Measurements from ENCODE around the gene CHERP.

Gene CHERP

GRCh38 chr19:16509141-16510061 is 32.8 kb downstream of the CHERP start:
- TF ChIP-seq GATA3 (IDR thresholded peaks at IDR 0.05; ENCODE audit: low read depth, low read length) (no peak), GATA2 (IDR thresholded peaks at IDR 0.05; ENCODE audit: low read depth, low read length) (no peak)

GRCh38 chr19:16508546-16508945 is 33.7 kb downstream of the CHERP start:
- TF ChIP-seq GATA2 (IDR thresholded peaks at IDR 0.05; ENCODE audit: low read depth, low read length) (no peak), GATA3 (IDR thresholded peaks at IDR 0.05; ENCODE audit: low read depth, low read length) (no peak)

- TF ChIP-seq GATA3 (IDR thresholded peaks at IDR 0.05; ENCODE audit: low read depth, low read length), result no peak
- TF ChIP-seq GATA2 (IDR thresholded peaks at IDR 0.05; ENCODE audit: low read depth, low read length), result no peak
Measured at GRCh38 chr19:16506961-16507360, 35.3 kb downstream of the CHERP start.

GRCh38 chr19:16504271-16504670 is 38.0 kb downstream of the CHERP start:
- TF ChIP-seq GATA3 (IDR thresholded peaks at IDR 0.05; ENCODE audit: low read depth, low read length), result no peak
- no peak for TF ChIP-seq GATA2 (IDR thresholded peaks at IDR 0.05; ENCODE audit: low read depth, low read length)

- TF ChIP-seq GATA3 (IDR thresholded peaks at IDR 0.05; ENCODE audit: low read depth, low read length) (no peak), GATA2 (IDR thresholded peaks at IDR 0.05; ENCODE audit: low read depth, low read length) (no peak)
Measured at GRCh38 chr19:16497837-16498236, 44.4 kb downstream of the CHERP start.

- TF ChIP-seq GATA2 (IDR thresholded peaks at IDR 0.05; ENCODE audit: low read depth, low read length), result no peak
- no peak for TF ChIP-seq GATA3 (IDR thresholded peaks at IDR 0.05; ENCODE audit: low read depth, low read length)
Measured at GRCh38 chr19:16497042-16497441, 45.2 kb downstream of the CHERP start.

GRCh38 chr19:16496613-16496983 is 45.6 kb downstream of the CHERP start:
- TF ChIP-seq GATA3 (IDR thresholded peaks at IDR 0.05; ENCODE audit: low read depth, low read length) (no peak), GATA2 (IDR thresholded peaks at IDR 0.05; ENCODE audit: low read depth, low read length) (no peak)

- no peak for TF ChIP-seq GATA3 (IDR thresholded peaks at IDR 0.05; ENCODE audit: low read depth, low read length)
- no peak for TF ChIP-seq GATA2 (IDR thresholded peaks at IDR 0.05; ENCODE audit: low read depth, low read length)
Measured at GRCh38 chr19:16495982-16496612, 46.1 kb downstream of the CHERP start, which contains the start of the genes C19orf44 and CALR3. TSS of gene C19orf44 (plus strand) at chr19:16496394. CDS start at chr19:16500793, 4,399 bp downstream. TSS of gene CALR3 (minus strand) at chr19:16496167. CDS start at chr19:16496129, 38 bp downstream.

GRCh38 chr19:16482745-16483144 is 59.5 kb downstream of the CHERP start:
- TF ChIP-seq GATA3 (IDR thresholded peaks at IDR 0.05; ENCODE audit: low read depth, low read length) (no peak), GATA2 (IDR thresholded peaks at IDR 0.05; ENCODE audit: low read depth, low read length) (no peak)

- TF ChIP-seq GATA2 (IDR thresholded peaks at IDR 0.05; ENCODE audit: low read depth, low read length) (no peak), GATA3 (IDR thresholded peaks at IDR 0.05; ENCODE audit: low read depth, low read length) (no peak)
Measured at GRCh38 chr19:16477311-16477710, 64.9 kb downstream of the CHERP start.

- TF ChIP-seq GATA2 (IDR thresholded peaks at IDR 0.05; ENCODE audit: low read depth, low read length) (no peak), GATA3 (IDR thresholded peaks at IDR 0.05; ENCODE audit: low read depth, low read length) (no peak)
Measured at GRCh38 chr19:16476401-16476800, 65.8 kb downstream of the CHERP start.

GRCh38 chr19:16473875-16474392 is 68.3 kb downstream of the CHERP start:
- TF ChIP-seq GATA2 (IDR thresholded peaks at IDR 0.05; ENCODE audit: low read depth, low read length), result no peak
- TF ChIP-seq GATA3 (IDR thresholded peaks at IDR 0.05; ENCODE audit: low read depth, low read length), result no peak

- TF ChIP-seq GATA2 (IDR thresholded peaks at IDR 0.05; ENCODE audit: low read depth, low read length), result no peak
- no peak for TF ChIP-seq GATA3 (IDR thresholded peaks at IDR 0.05; ENCODE audit: low read depth, low read length)
Measured at GRCh38 chr19:16472992-16473391, 69.2 kb downstream of the CHERP start.

All from SH-SY5Y (cell line).